Stimulated activated CD4-positive, alpha-beta T cell treated with anti-CD3 and anti-CD28 coated beads, Interleukin-1b, Interleukin-23, amount 100 ng/mL, for 24 hours (primary cell): Measurements from ENCODE around the gene WAC.
"Not testable (repeated sequence)": the region's sequence is repeated elsewhere in the genome, so short reads cannot be mapped to it uniquely, and the experiment has no call there.

Source experiments
- DNase-seq, 4 experiments: peaks; one replicate each; pipeline ENCODE4 v3.0.0-alpha.2; 2020; ENCODE audit warnings: low read depth in 4 of 4, low spot score in 1 of 4

The WAC gene

GRCh38 chr10:28560617-28561016, 27.7 kb downstream of the WAC start:
- no peak for DNase-seq

- no peak for DNase-seq
Observed at GRCh38 chr10:28561531-28561930, 28.6 kb downstream of the WAC start.

GRCh38 chr10:28564905-28565304, 32.0 kb downstream of the WAC start:
- DNase-seq, result no peak

GRCh38 chr10:28566458-28567015, 33.6 kb downstream of the WAC start:
- no peak for DNase-seq

GRCh38 chr10:28569506-28570159, 36.7 kb downstream of the WAC start:
- DNase-seq, result no peak

- DNase-seq, result no peak
Observed at GRCh38 chr10:28570598-28570997, 37.7 kb downstream of the WAC start.

GRCh38 chr10:28571265-28571664, 38.3 kb downstream of the WAC start:
- DNase-seq, result no peak

- not testable (repeated sequence) for DNase-seq
Observed at GRCh38 chr10:28574214-28574613, 41.3 kb downstream of the WAC start.

- no peak for DNase-seq
Observed at GRCh38 chr10:28575852-28576251, 42.9 kb downstream of the WAC start.

- DNase-seq, result no peak
Observed at GRCh38 chr10:28577506-28577905, 44.6 kb downstream of the WAC start.

- DNase-seq, result no peak
Observed at GRCh38 chr10:28578454-28578853, 45.5 kb downstream of the WAC start.

GRCh38 chr10:28580825-28581224, 47.9 kb downstream of the WAC start:
- no peak for DNase-seq

- no peak for DNase-seq
Observed at GRCh38 chr10:28581916-28582315, 49.0 kb downstream of the WAC start.

GRCh38 chr10:28585076-28585475, 52.2 kb downstream of the WAC start:
- DNase-seq, result no peak

- DNase-seq, result no peak
Observed at GRCh38 chr10:28586176-28586575, 53.3 kb downstream of the WAC start.

GRCh38 chr10:28587270-28587969, 54.5 kb downstream of the WAC start:
- no peak for DNase-seq

GRCh38 chr10:28587970-28588290, 55.0 kb downstream of the WAC start:
- DNase-seq, result no peak

- DNase-seq, result no peak
Observed at GRCh38 chr10:28592953-28593352, 60.0 kb downstream of the WAC start.

GRCh38 chr10:28593811-28594210, 60.9 kb downstream of the WAC start:
- no peak for DNase-seq

- no peak for DNase-seq
Observed at GRCh38 chr10:28594406-28594805, 61.5 kb downstream of the WAC start.

GRCh38 chr10:28595613-28596012, 62.7 kb downstream of the WAC start:
- DNase-seq, result no peak

GRCh38 chr10:28600056-28600455, 67.1 kb downstream of the WAC start:
- DNase-seq, result no peak

GRCh38 chr10:28601012-28601411, 68.1 kb downstream of the WAC start:
- no peak for DNase-seq
